ENCODE data around the gene PPM1B. TPM values are rescaled to one million over a fixed set of nuclear protein-coding genes. Genes with fewer than 3 reads are reported as not detected.

The PPM1B gene
- total RNA-seq, 1 experiment from 2014 or later = 49.1 TPM

DNA sequence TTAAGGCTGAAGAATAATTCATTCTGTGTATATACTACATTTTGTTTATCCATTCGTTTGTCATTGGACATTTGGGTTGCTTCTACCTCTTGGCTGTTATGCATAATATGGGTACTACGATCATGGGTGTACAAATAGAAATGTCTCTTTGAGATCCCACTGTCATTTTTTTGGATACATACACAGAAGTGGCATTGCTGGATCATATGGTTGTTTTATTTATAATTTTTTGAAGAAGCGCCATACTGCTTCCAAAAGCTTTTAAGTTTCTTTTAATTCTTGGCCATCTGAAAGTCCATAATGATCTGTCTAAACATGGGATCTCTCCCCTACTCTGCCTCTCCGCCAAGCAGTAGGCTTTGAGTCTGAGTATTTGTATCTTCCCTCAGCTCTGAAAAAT is 18.6 kb downstream of the PPM1B start:
- H3K9me3 Mint-ChIP-seq (ENCODE audit: unreplicated experiment) = no peaks in the 10 kb centered on the region
- H3K27ac Mint-ChIP-seq (ENCODE audit: low read depth, unreplicated experiment) = no peak overlapping the region
- POLR2A ChIA-PET = interaction anchor here (0.6 to 1.1 kb wide), 4 partner anchors 15 to 1411 kb away, joined by 3 read pairs; no protein-coding TSS in a partner anchor

GRCh38 chr2:44188696-44189095 is 20.0 kb downstream of the PPM1B start:
- Mint-ChIP-seq H3K9me3 (ENCODE audit: unreplicated experiment) (no peaks in the 10 kb centered on the region), H3K4me1 (ENCODE audit: insufficient read depth, unreplicated experiment) (peaks cover 26% of the 10 kb centered on the region), H3K4me3 (ENCODE audit: unreplicated experiment) (no peak overlapping the region), H3K27me3 (ENCODE audit: insufficient read depth, unreplicated experiment) (no peaks in the 10 kb centered on the region), H3K27ac (ENCODE audit: low read depth, unreplicated experiment) (no peak overlapping the region), H3K36me3 (ENCODE audit: insufficient read depth, unreplicated experiment) (peaks cover 9% of the 10 kb centered on the region)
- no peak for DNase-seq (ENCODE audit: unreplicated experiment)
- POLR2A ChIA-PET = no interaction called here
- CTCF ChIA-PET = interaction anchor here (1.2 kb wide), 1 partner anchor 8 kb away, joined by 3 read pairs; no protein-coding TSS in a partner anchor
- intact Hi-C loops (cut with micrococcal nuclease) = no loop called here
- TF ChIP-seq, protein P1, sequence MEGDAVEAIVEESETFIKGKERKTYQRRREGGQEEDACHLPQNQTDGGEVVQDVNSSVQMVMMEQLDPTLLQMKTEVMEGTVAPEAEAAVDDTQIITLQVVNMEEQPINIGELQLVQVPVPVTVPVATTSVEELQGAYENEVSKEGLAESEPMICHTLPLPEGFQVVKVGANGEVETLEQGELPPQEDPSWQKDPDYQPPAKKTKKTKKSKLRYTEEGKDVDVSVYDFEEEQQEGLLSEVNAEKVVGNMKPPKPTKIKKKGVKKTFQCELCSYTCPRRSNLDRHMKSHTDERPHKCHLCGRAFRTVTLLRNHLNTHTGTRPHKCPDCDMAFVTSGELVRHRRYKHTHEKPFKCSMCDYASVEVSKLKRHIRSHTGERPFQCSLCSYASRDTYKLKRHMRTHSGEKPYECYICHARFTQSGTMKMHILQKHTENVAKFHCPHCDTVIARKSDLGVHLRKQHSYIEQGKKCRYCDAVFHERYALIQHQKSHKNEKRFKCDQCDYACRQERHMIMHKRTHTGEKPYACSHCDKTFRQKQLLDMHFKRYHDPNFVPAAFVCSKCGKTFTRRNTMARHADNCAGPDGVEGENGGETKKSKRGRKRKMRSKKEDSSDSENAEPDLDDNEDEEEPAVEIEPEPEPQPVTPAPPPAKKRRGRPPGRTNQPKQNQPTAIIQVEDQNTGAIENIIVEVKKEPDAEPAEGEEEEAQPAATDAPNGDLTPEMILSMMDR (IDR thresholded peaks at IDR 0.05; ENCODE audit: unreplicated experiment) = no peak
- no TSS peak for BruUV-seq (replicated peaks)

More for the DNA sequence above, 18.6 kb downstream of the PPM1B start:
- Mint-ChIP-seq H3K4me1 (ENCODE audit: insufficient read depth, unreplicated experiment) (peaks cover 25% of the 10 kb centered on the region), H3K27me3 (ENCODE audit: insufficient read depth, unreplicated experiment) (no peaks in the 10 kb centered on the region), H3K4me3 (ENCODE audit: unreplicated experiment) (no peak overlapping the region), H3K36me3 (ENCODE audit: insufficient read depth, unreplicated experiment) (peaks cover 9% of the 10 kb centered on the region)
- DNase-seq (ENCODE audit: unreplicated experiment) = no peak
- no TSS peak for BruUV-seq (replicated peaks)
- TF ChIP-seq, protein P1 (IDR thresholded peaks at IDR 0.05; ENCODE audit: unreplicated experiment) = no peak
- CTCF ChIA-PET = no interaction called here
- intact Hi-C loops (cut with micrococcal nuclease) = no loop called here

DNA sequence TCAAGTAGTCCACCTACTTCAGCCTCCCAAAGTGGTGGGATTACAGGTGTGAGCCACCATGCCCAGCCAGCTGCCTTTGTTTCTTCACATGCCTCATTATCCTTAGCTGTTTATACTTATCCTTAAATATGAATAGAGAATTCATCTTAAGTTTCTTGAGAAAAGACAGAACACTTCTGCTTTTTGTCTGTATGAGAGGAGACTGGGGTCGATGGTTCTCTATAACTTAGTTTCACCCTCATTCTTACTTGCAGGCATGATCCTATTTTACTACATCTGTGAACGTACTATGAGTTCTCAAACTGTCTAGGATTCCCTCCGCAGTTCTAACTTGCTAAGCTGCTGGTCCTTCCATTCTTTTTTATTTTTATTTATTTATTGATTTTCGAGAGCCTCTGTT is 20.4 kb downstream of the PPM1B start:
- POLR2A ChIA-PET = no interaction called here
- H3K36me3 Mint-ChIP-seq (ENCODE audit: insufficient read depth, unreplicated experiment) = peaks cover 9% of the 10 kb centered on the region
- no peak for DNase-seq (ENCODE audit: unreplicated experiment)
- BruUV-seq (replicated peaks) = no TSS peak
- no peaks in the 10 kb centered on the region for H3K9me3 Mint-ChIP-seq (ENCODE audit: unreplicated experiment)
- TF ChIP-seq, protein P1 (IDR thresholded peaks at IDR 0.05; ENCODE audit: unreplicated experiment) = no peak
- intact Hi-C loops (cut with micrococcal nuclease) = no loop called here
- H3K4me1 Mint-ChIP-seq (ENCODE audit: insufficient read depth, unreplicated experiment) = peaks cover 30% of the 10 kb centered on the region
- H3K4me3 Mint-ChIP-seq (ENCODE audit: unreplicated experiment) = no peak overlapping the region
- CTCF ChIA-PET = interaction anchor here (1.2 kb wide), 1 partner anchor 8 kb away, joined by 3 read pairs; no protein-coding TSS in a partner anchor
- H3K27me3 Mint-ChIP-seq (ENCODE audit: insufficient read depth, unreplicated experiment) = no peaks in the 10 kb centered on the region
- no peak overlapping the region for H3K27ac Mint-ChIP-seq (ENCODE audit: low read depth, unreplicated experiment)

GRCh38 chr2:44190526-44190925 is 21.9 kb downstream of the PPM1B start:
- TF ChIP-seq, protein P1 (IDR thresholded peaks at IDR 0.05; ENCODE audit: unreplicated experiment) = no peak
- no peaks in the 10 kb centered on the region for H3K27me3 Mint-ChIP-seq (ENCODE audit: insufficient read depth, unreplicated experiment)
- no TSS peak for BruUV-seq (replicated peaks)
- H3K4me3 Mint-ChIP-seq (ENCODE audit: unreplicated experiment) = no peak overlapping the region
- intact Hi-C loops (cut with micrococcal nuclease) = no loop called here
- peaks cover 9% of the 10 kb centered on the region for H3K36me3 Mint-ChIP-seq (ENCODE audit: insufficient read depth, unreplicated experiment)
- H3K4me1 Mint-ChIP-seq (ENCODE audit: insufficient read depth, unreplicated experiment) = peaks cover 26% of the 10 kb centered on the region
- POLR2A ChIA-PET = interaction anchor here (0.8 kb wide), 1 partner anchor 29 kb away, joined by 4 read pairs; no protein-coding TSS in a partner anchor
- H3K9me3 Mint-ChIP-seq (ENCODE audit: unreplicated experiment) = no peaks in the 10 kb centered on the region
- CTCF ChIA-PET = no interaction called here
- no peak overlapping the region for H3K27ac Mint-ChIP-seq (ENCODE audit: low read depth, unreplicated experiment)
- no peak for DNase-seq (ENCODE audit: unreplicated experiment)

Data from MCF 10A (cell line).